Suprapubic skin (tissue), 3 donors: ENCODE data around the gene RPS16.

ENCODE experiments used
- CTCF ChIP-seq, 2 donors: fragments of 200-600 bp in 1 of 2; fragments of 450-650 bp in 1 of 2; sonication (generic) in 1 of 2; IDR thresholded peaks; one replicate each; pipeline ENCODE4 v1.5.1; 2016 to 2019; ENCODE audit warnings: antibody characterized with exemption in 2 of 2, mild to moderate bottlenecking in 1 of 2, moderate library complexity in 1 of 2
- EP300 ChIP-seq: sonication (generic); formaldehyde crosslinking; IDR thresholded peaks from one replicate; pipeline ENCODE4 v1.6.1; 2017; ENCODE audit warnings: antibody characterized with exemption
- POLR2A ChIP-seq, 2 donors: fragments of 450-650 bp; IDR thresholded peaks; one replicate each; pipeline ENCODE4 v1.6.1; 2017; ENCODE audit warnings: antibody characterized with exemption in 2 of 2, mild to moderate bottlenecking in 2 of 2, moderate library complexity in 2 of 2

DNA sequence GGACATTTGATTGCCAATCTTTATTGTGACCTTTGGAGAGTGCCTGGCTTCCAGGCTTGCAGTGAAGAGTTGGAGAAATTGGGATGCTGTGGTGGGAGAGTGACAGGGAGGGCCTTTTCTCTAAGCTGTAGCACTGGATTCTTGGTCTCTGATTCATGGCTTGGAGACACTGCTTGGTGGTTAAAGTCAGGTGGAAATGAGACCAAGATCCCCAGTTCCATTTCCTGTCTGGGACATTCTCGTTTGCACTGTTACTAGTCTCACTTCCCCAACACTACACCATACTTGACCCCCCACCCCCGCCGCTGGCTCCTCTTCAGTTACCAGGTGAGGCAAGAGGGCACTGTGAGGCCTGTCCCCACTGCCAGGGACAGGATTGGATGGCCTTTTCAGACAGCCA, 12.5 kb upstream of the RPS16 start:
- no peak for TF ChIP-seq CTCF (IDR thresholded peaks at IDR 0.05)
- no peak for TF ChIP-seq POLR2A (IDR thresholded peaks at IDR 0.05)
- TF ChIP-seq EP300: no peak
